ENCODE results near the gene DIP2C.

The DIP2C gene

DNA sequence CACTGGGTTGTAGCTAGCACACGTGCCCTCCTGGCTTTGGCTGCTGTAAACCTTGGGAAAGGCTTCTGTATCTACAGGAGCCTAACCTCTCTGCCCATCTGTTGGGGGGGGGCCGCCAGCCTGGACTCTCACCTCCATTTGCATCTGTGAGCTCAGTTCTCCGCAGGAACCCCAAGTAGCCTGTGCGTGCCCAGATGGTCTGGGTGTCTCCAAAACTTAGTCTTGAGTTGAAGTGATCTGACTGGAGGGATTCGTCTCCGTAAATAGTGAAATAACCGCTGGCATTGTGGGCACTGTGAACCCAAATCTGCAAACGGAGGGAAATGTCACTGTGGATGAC is 406.4 kb downstream of the DIP2C start:
- Histone ChIP-seq H2BK5ac (ENCODE audit: low read length) (no peak overlapping the region), H4K8ac (ENCODE audit: low read depth, low read length) (no peak overlapping the region), H3K27ac (ENCODE audit: low read depth, low read length) (no peak overlapping the region), H3K18ac (ENCODE audit: low read length) (no peak overlapping the region), H3K56ac (ENCODE audit: low read length) (no peak overlapping the region), H2BK15ac (replicated peaks; ENCODE audit: low read depth) (no peak overlapping the region), H3K9ac (ENCODE audit: low read length) (no peak overlapping the region), H2BK120ac (ENCODE audit: low read depth, low read length) (no peak overlapping the region), H3K4me3 (ENCODE audit: low read length) (no peak overlapping the region), H3K27me3 (ENCODE audit: insufficient read depth, low read length, poor library complexity) (no peaks in the 10 kb centered on the region), H4K5ac (ENCODE audit: low read length) (no peak overlapping the region), H3K4me1 (ENCODE audit: control insufficient read depth, low read depth, low read length) (no peaks in the 10 kb centered on the region), H3K23ac (ENCODE audit: low read length) (no peak overlapping the region), H3K4ac (ENCODE audit: low read depth, low read length) (no peak overlapping the region), H2AK5ac (ENCODE audit: low read length) (no peak overlapping the region), H3K36me3 (ENCODE audit: control insufficient read depth, insufficient read depth, low read length) (no peaks in the 10 kb centered on the region), H3K79me2 (ENCODE audit: control insufficient read depth, insufficient read depth, low read length) (no peaks in the 10 kb centered on the region), H3K4me2 (ENCODE audit: low read length) (no peak overlapping the region), H3K79me1 (ENCODE audit: low read length) (no peaks in the 10 kb centered on the region)
- whole genome bisulfite sequencing (ENCODE audit: extremely low coverage, insufficient coverage, low lambda C conversion rate), result no CpG with 5 or more reads among the region's 8 CpGs
- no peak for DNase-seq

DNA sequence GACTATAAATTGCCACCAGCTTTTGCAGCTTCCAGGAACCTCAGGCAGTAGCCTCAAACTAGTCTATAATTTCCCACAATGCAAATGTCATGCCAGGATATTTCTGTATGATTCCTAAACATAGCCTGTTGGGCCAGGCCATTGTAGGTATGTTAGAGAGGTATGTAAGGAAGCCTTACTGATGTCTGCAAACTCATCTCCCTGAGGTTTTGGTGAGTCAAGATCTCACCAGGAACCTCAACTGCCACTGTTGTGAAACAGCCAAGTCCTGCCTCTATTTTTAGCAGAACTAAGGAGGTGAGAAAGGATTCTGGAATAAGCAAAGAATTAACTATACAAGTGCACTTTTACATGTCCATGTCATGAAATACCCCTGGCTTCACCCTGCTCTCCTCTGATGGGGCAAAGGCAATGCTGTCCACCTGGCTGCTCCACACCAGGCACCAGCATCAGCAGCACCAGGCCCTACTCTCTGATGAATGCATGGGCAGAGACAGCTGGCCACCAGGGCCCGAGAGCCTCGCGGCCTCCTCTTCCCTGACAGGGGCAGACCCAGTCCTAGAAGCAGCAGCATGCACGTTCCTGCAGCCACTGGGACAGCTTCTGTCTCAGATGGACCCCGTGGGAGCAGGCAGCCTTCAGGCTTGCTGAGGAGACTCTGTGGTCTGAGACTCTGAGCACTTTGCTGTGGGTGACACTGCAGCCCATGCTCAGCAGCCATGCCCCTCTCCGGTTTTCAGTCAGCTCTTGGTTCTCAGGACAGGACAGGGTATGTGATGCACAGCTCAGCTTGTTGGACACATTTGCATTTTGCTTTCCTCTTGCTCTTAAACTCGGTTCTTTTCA is 407.0 kb downstream of the DIP2C start:
- Histone ChIP-seq H3K18ac (ENCODE audit: low read length) (no peak overlapping the region), H3K79me2 (ENCODE audit: control insufficient read depth, insufficient read depth, low read length) (no peaks in the 10 kb centered on the region), H3K56ac (ENCODE audit: low read length) (no peak overlapping the region), H2AK5ac (ENCODE audit: low read length) (no peak overlapping the region), H2BK15ac (replicated peaks; ENCODE audit: low read depth) (no peak overlapping the region), H2BK5ac (ENCODE audit: low read length) (no peak overlapping the region), H3K9ac (ENCODE audit: low read length) (no peak overlapping the region), H4K5ac (ENCODE audit: low read length) (no peak overlapping the region), H3K23ac (ENCODE audit: low read length) (no peak overlapping the region), H3K4ac (ENCODE audit: low read depth, low read length) (no peak overlapping the region), H3K27me3 (ENCODE audit: insufficient read depth, low read length, poor library complexity) (no peaks in the 10 kb centered on the region), H2BK120ac (ENCODE audit: low read depth, low read length) (no peak overlapping the region), H3K4me1 (ENCODE audit: control insufficient read depth, low read depth, low read length) (no peaks in the 10 kb centered on the region), H3K4me2 (ENCODE audit: low read length) (no peak overlapping the region), H4K8ac (ENCODE audit: low read depth, low read length) (no peak overlapping the region), H3K27ac (ENCODE audit: low read depth, low read length) (no peak overlapping the region), H3K79me1 (ENCODE audit: low read length) (no peaks in the 10 kb centered on the region), H3K36me3 (ENCODE audit: control insufficient read depth, insufficient read depth, low read length) (no peaks in the 10 kb centered on the region), H3K4me3 (ENCODE audit: low read length) (no peak overlapping the region)
- DNase-seq, result no peak
- no CpG with 5 or more reads among the region's 7 CpGs for WGBS (ENCODE audit: extremely low coverage, insufficient coverage, low lambda C conversion rate)

DNA sequence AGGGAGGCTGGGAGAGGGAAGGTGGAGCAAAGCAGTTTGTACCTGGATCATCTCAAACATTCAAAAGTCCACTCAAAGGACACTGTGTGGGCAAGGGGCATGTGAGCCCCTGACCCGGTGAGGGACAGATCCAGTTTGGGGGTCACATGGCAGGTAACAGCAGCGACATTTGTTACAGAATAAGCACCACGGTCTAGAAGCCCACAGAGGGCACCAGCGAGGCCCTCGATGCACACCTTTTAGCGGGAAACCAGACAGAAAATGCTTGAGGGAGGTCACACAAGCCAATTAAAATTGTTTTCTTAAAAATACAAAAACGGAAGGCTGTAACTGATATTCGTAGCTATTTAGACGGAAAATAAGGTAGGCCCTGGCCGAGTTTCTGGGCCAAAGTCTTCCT is 409.8 kb downstream of the DIP2C start:
- peak; percentile 41 for DNase-seq
- Histone ChIP-seq H3K56ac (ENCODE audit: low read length) (no peak overlapping the region), H3K18ac (ENCODE audit: low read length) (no peak overlapping the region), H3K27ac (ENCODE audit: low read depth, low read length) (no peak overlapping the region), H3K23ac (ENCODE audit: low read length) (no peak overlapping the region), H4K5ac (ENCODE audit: low read length) (no peak overlapping the region), H3K36me3 (ENCODE audit: control insufficient read depth, insufficient read depth, low read length) (no peaks in the 10 kb centered on the region), H3K79me2 (ENCODE audit: control insufficient read depth, insufficient read depth, low read length) (no peaks in the 10 kb centered on the region), H3K4ac (ENCODE audit: low read depth, low read length) (no peak overlapping the region), H3K4me1 (ENCODE audit: control insufficient read depth, low read depth, low read length) (no peaks in the 10 kb centered on the region), H3K9ac (ENCODE audit: low read length) (no peak overlapping the region), H3K4me2 (ENCODE audit: low read length) (no peak overlapping the region), H2BK120ac (ENCODE audit: low read depth, low read length) (no peak overlapping the region), H2BK15ac (replicated peaks; ENCODE audit: low read depth) (no peak overlapping the region), H2AK5ac (ENCODE audit: low read length) (no peak overlapping the region), H2BK5ac (ENCODE audit: low read length) (no peak overlapping the region), H3K27me3 (ENCODE audit: insufficient read depth, low read length, poor library complexity) (no peaks in the 10 kb centered on the region), H4K8ac (ENCODE audit: low read depth, low read length) (no peak overlapping the region), H3K79me1 (ENCODE audit: low read length) (no peaks in the 10 kb centered on the region), H3K4me3 (ENCODE audit: low read length) (no peak overlapping the region)
- WGBS (ENCODE audit: extremely low coverage, insufficient coverage, low lambda C conversion rate), result no CpG with 5 or more reads among the region's 10 CpGs

GRCh38 chr10:279232-279631 is 410.2 kb downstream of the DIP2C start:
- H3K18ac ChIP-seq (ENCODE audit: low read length), result no peak overlapping the region
- H4K5ac ChIP-seq (ENCODE audit: low read length), result no peak overlapping the region
- WGBS (ENCODE audit: extremely low coverage, insufficient coverage, low lambda C conversion rate), result no CpG with 5 or more reads among the region's 9 CpGs
- no peak overlapping the region for H2AK5ac ChIP-seq (ENCODE audit: low read length)
- no peak overlapping the region for H3K4me2 ChIP-seq (ENCODE audit: low read length)
- H3K4me3 ChIP-seq (ENCODE audit: low read length), result no peak overlapping the region
- no peaks in the 10 kb centered on the region for H3K79me1 ChIP-seq (ENCODE audit: low read length)
- no peaks in the 10 kb centered on the region for H3K27me3 ChIP-seq (ENCODE audit: insufficient read depth, low read length, poor library complexity)
- no peak overlapping the region for H3K23ac ChIP-seq (ENCODE audit: low read length)
- no peak overlapping the region for H2BK120ac ChIP-seq (ENCODE audit: low read depth, low read length)
- H3K9ac ChIP-seq (ENCODE audit: low read length), result no peak overlapping the region
- no peaks in the 10 kb centered on the region for H3K79me2 ChIP-seq (ENCODE audit: control insufficient read depth, insufficient read depth, low read length)
- no peak overlapping the region for H2BK15ac ChIP-seq (replicated peaks; ENCODE audit: low read depth)
- H2BK5ac ChIP-seq (ENCODE audit: low read length), result no peak overlapping the region
- H3K27ac ChIP-seq (ENCODE audit: low read depth, low read length), result no peak overlapping the region
- no peak overlapping the region for H3K4ac ChIP-seq (ENCODE audit: low read depth, low read length)
- H3K56ac ChIP-seq (ENCODE audit: low read length), result no peak overlapping the region
- no peak for DNase-seq
- no peak overlapping the region for H4K8ac ChIP-seq (ENCODE audit: low read depth, low read length)
- no peaks in the 10 kb centered on the region for H3K36me3 ChIP-seq (ENCODE audit: control insufficient read depth, insufficient read depth, low read length)
- no peaks in the 10 kb centered on the region for H3K4me1 ChIP-seq (ENCODE audit: control insufficient read depth, low read depth, low read length)

DNA sequence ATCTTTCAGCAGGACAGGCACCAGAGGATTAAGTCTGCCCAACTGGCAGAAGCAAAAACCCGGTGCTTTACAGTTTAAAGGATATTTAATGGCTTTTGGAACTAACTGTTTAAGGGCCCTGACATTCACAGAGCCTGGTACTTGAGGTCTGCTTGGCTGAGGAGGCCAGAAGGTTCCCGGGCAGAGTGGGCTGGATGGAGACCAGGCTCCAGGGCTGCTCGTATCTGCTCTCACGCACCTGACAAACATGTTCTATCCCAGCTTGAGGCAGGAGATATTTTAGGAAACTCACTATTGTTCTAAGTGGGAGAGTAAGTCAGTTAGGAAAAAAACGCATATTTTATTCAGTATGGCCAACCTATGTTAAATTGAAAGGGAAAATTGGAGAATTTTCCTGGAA is 410.8 kb downstream of the DIP2C start:
- Histone ChIP-seq H4K8ac (ENCODE audit: low read depth, low read length) (no peak overlapping the region), H3K4me2 (ENCODE audit: low read length) (no peak overlapping the region), H3K23ac (ENCODE audit: low read length) (no peak overlapping the region), H3K79me2 (ENCODE audit: control insufficient read depth, insufficient read depth, low read length) (no peaks in the 10 kb centered on the region), H3K4ac (ENCODE audit: low read depth, low read length) (no peak overlapping the region), H4K5ac (ENCODE audit: low read length) (no peak overlapping the region), H3K4me3 (ENCODE audit: low read length) (no peak overlapping the region), H3K27ac (ENCODE audit: low read depth, low read length) (no peak overlapping the region), H3K27me3 (ENCODE audit: insufficient read depth, low read length, poor library complexity) (no peaks in the 10 kb centered on the region), H3K36me3 (ENCODE audit: control insufficient read depth, insufficient read depth, low read length) (no peaks in the 10 kb centered on the region), H3K4me1 (ENCODE audit: control insufficient read depth, low read depth, low read length) (no peaks in the 10 kb centered on the region), H3K56ac (ENCODE audit: low read length) (no peak overlapping the region), H3K9ac (ENCODE audit: low read length) (no peak overlapping the region), H2BK120ac (ENCODE audit: low read depth, low read length) (no peak overlapping the region), H2BK15ac (replicated peaks; ENCODE audit: low read depth) (no peak overlapping the region), H3K18ac (ENCODE audit: low read length) (no peak overlapping the region), H2AK5ac (ENCODE audit: low read length) (no peak overlapping the region), H2BK5ac (ENCODE audit: low read length) (no peak overlapping the region), H3K79me1 (ENCODE audit: low read length) (no peaks in the 10 kb centered on the region)
- no peak for DNase-seq
- no CpG with 5 or more reads among the region's 5 CpGs for WGBS (ENCODE audit: extremely low coverage, insufficient coverage, low lambda C conversion rate)

DNA sequence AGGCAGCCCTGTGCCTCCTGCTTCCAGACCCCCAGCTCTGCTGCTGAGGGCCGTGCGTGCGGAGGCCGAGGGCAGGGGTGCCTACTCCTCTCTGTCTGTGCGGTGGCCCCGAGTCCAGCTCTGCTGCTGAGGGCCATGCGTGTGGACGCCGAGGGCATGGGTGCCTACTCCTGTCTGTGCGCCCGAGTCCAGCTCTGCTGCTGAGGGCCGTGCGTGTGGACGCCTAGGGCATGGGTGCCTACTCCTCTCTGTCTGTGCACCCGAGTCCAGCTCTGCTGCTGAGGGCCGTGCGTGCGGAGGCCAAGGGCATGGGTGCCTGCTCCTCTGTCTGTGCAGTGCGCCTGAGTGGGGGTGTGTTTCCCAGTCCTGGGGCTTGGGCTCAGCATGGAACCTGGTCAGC is 411.5 kb downstream of the DIP2C start:
- Histone ChIP-seq H2BK120ac (ENCODE audit: low read depth, low read length) (no peak overlapping the region), H3K4ac (ENCODE audit: low read depth, low read length) (no peak overlapping the region), H3K27ac (ENCODE audit: low read depth, low read length) (no peak overlapping the region), H3K23ac (ENCODE audit: low read length) (no peak overlapping the region), H3K4me1 (ENCODE audit: control insufficient read depth, low read depth, low read length) (no peaks in the 10 kb centered on the region), H3K36me3 (ENCODE audit: control insufficient read depth, insufficient read depth, low read length) (no peaks in the 10 kb centered on the region), H3K9ac (ENCODE audit: low read length) (no peak overlapping the region), H3K18ac (ENCODE audit: low read length) (no peak overlapping the region), H3K4me2 (ENCODE audit: low read length) (no peak overlapping the region), H3K4me3 (ENCODE audit: low read length) (no peak overlapping the region), H3K56ac (ENCODE audit: low read length) (no peak overlapping the region), H2AK5ac (ENCODE audit: low read length) (no peak overlapping the region), H4K5ac (ENCODE audit: low read length) (no peak overlapping the region), H3K79me1 (ENCODE audit: low read length) (no peaks in the 10 kb centered on the region), H4K8ac (ENCODE audit: low read depth, low read length) (no peak overlapping the region), H2BK5ac (ENCODE audit: low read length) (no peak overlapping the region), H2BK15ac (replicated peaks; ENCODE audit: low read depth) (no peak overlapping the region), H3K79me2 (ENCODE audit: control insufficient read depth, insufficient read depth, low read length) (no peaks in the 10 kb centered on the region), H3K27me3 (ENCODE audit: insufficient read depth, low read length, poor library complexity) (no peaks in the 10 kb centered on the region)
- WGBS (ENCODE audit: extremely low coverage, insufficient coverage, low lambda C conversion rate), result no CpG with 5 or more reads among the region's 19 CpGs
- DNase-seq, result no peak
